DOHH2 (cell line): ENCODE results near the gene USO1.
A peak's percentile ranks its signal among the peaks of the same experiment; 100 is the strongest.

Experiments used
- H3F3A ChIP-seq: fragments of 200-600 bp; sonication (generic), shearing (Covaris generic); 2 replicates; pipeline ENCODE4 v1.6.0; 2016; ENCODE audit warnings: antibody characterized with exemption, mild to moderate bottlenecking; ENCODE audit not compliant: control insufficient read depth, insufficient read depth
- H3K27ac ChIP-seq: fragments of 200-600 bp; sonication (generic); 2 replicates; pipeline ENCODE4 v1.5.1; 2014; ENCODE audit warnings: low read depth, mild to moderate bottlenecking, low read length, moderate library complexity
- H3K27me3 ChIP-seq: fragments of 200-600 bp; sonication (generic); 2 replicates; pipeline ENCODE4 v1.6.1; 2014; ENCODE audit warnings: mild to moderate bottlenecking, low read length, mixed read lengths; ENCODE audit not compliant: control insufficient read depth
- H3K36me3 ChIP-seq: fragments of 200-600 bp; sonication (generic); 2 replicates; pipeline ENCODE4 v1.6.1; 2014; ENCODE audit warnings: mild to moderate bottlenecking, low read length, moderate library complexity, mixed read lengths; ENCODE audit not compliant: control insufficient read depth
- H3K4me1 ChIP-seq: fragments of 200-600 bp; sonication (generic); 2 replicates; pipeline ENCODE4 v1.6.1; 2014; ENCODE audit warnings: mild to moderate bottlenecking, low read length, mixed read lengths; ENCODE audit not compliant: control insufficient read depth
- H3K4me2 ChIP-seq: fragments of 200-600 bp; sonication (generic); 2 replicates; pipeline ENCODE4 v1.6.0; 2014; ENCODE audit warnings: mild to moderate bottlenecking, low read length, moderate library complexity
- H3K4me3 ChIP-seq: fragments of 200-600 bp; sonication (generic); 2 replicates; pipeline ENCODE4 v1.5.1; 2014; ENCODE audit warnings: mild to moderate bottlenecking, low read length, mixed read lengths
- H3K79me2 ChIP-seq: fragments of 200-600 bp; sonication (generic); 2 replicates; pipeline ENCODE4 v1.6.1; 2014; ENCODE audit warnings: mild to moderate bottlenecking, low read length, mixed read lengths; ENCODE audit not compliant: control insufficient read depth
- H3K9me2 ChIP-seq: fragments of 200-600 bp; sonication (generic); replicated peaks from 2 replicates; pipeline ENCODE4 v1.6.1; 2014; ENCODE audit warnings: mild to moderate bottlenecking, low read length, mixed read lengths; ENCODE audit not compliant: control insufficient read depth
- H3K9me3 ChIP-seq: fragments of 200-600 bp; sonication (generic); 2 replicates; pipeline ENCODE4 v1.6.1; 2014; ENCODE audit warnings: antibody characterized with exemption, low read length, mixed read lengths; ENCODE audit not compliant: control insufficient read depth, insufficient read depth
- H4K20me1 ChIP-seq: fragments of 200-600 bp; sonication (generic); 2 replicates; pipeline ENCODE4 v1.6.0; 2014; ENCODE audit warnings: low read depth, mild to moderate bottlenecking, antibody characterized with exemption, low read length, moderate library complexity; ENCODE audit not compliant: control insufficient read depth, insufficient read depth
- CTCF ChIP-seq: fragments of 200-600 bp; sonication (generic); IDR thresholded peaks from one replicate; pipeline ENCODE4 v1.5.1; 2014; ENCODE audit warnings: antibody characterized with exemption, mild to moderate bottlenecking, low read depth, low read length; ENCODE audit not compliant: poor library complexity, severe bottlenecking
- EZH2phosphoT487 ChIP-seq: fragments of 200-600 bp; sonication (generic); IDR thresholded peaks from 2 replicates; pipeline ENCODE4 v1.6.1; 2017; ENCODE audit warnings: borderline replicate concordance, mild to moderate bottlenecking, antibody characterized with exemption, low read length, moderate library complexity, mixed read lengths

Gene USO1

GRCh38 chr4:75718529-75718928 is 5.8 kb upstream of the USO1 start:
- H3K79me2 ChIP-seq, result 0 out of 2 replicates have a peak, but pooled peaks cover 6% of the 10 kb centered on the region
- no peaks in the 10 kb centered on the region for H3K9me3 ChIP-seq
- H3K4me1 ChIP-seq, result peaks cover 13% of the 10 kb centered on the region
- no peak overlapping the region for H3K4me3 ChIP-seq
- H4K20me1 ChIP-seq, result no peaks in the 10 kb centered on the region
- H3K36me3 ChIP-seq, result no peaks in the 10 kb centered on the region
- H3K27me3 ChIP-seq, result no peaks in the 10 kb centered on the region
- H3F3A ChIP-seq, result no peaks in the 10 kb centered on the region
- H3K4me2 ChIP-seq, result no peak overlapping the region
- no peak overlapping the region for H3K27ac ChIP-seq
- no peak for TF ChIP-seq CTCF
- TF ChIP-seq EZH2phosphoT487, result no peak
- no peaks in the 10 kb centered on the region for H3K9me2 ChIP-seq

GRCh38 chr4:75722417-75722816 is 2.0 kb upstream of the USO1 start:
- H3K9me3 ChIP-seq, result no peaks in the 10 kb centered on the region
- H4K20me1 ChIP-seq, result no peaks in the 10 kb centered on the region; the same call in 1 of the 2 replicates
- no peak overlapping the region for H3K4me3 ChIP-seq
- peaks cover 4% of the 10 kb centered on the region; the same call in 1 of the 2 replicates for H3K36me3 ChIP-seq
- no peak overlapping the region for H3K4me2 ChIP-seq
- no peaks in the 10 kb centered on the region for H3F3A ChIP-seq
- peaks cover 36% of the 10 kb centered on the region for H3K4me1 ChIP-seq
- no peaks in the 10 kb centered on the region for H3K27me3 ChIP-seq
- TF ChIP-seq EZH2phosphoT487 (no peak), CTCF (no peak)
- H3K79me2 ChIP-seq, result peaks cover 37% of the 10 kb centered on the region
- no peak overlapping the region for H3K27ac ChIP-seq
- no peaks in the 10 kb centered on the region for H3K9me2 ChIP-seq

- Histone ChIP-seq H3K27ac (peak overlapping the region; percentile 54; the same call in 1 of the 2 replicates), H3K79me2 (peaks cover 46% of the 10 kb centered on the region), H3K4me2 (peak overlapping the region; percentile 82), H3K4me3 (peak overlapping the region; percentile 91), H3K36me3 (peaks cover 4% of the 10 kb centered on the region; the same call in 1 of the 2 replicates), H3K4me1 (peaks cover 36% of the 10 kb centered on the region), H3K9me2 (no peaks in the 10 kb centered on the region), H3K27me3 (no peaks in the 10 kb centered on the region), H3F3A (no peaks in the 10 kb centered on the region), H3K9me3 (no peaks in the 10 kb centered on the region), H4K20me1 (no peaks in the 10 kb centered on the region; the same call in 1 of the 2 replicates)
- TF ChIP-seq CTCF (no peak), EZH2phosphoT487 (no peak)
Measured at GRCh38 chr4:75723163-75724065, 963 bp upstream of the USO1 start.
